ENCODE results near the gene U2AF2. TPM values are rescaled to one million over a fixed set of nuclear protein-coding genes. Genes with fewer than 3 reads are reported as not detected.

The U2AF2 gene
- total and polyA plus RNA-seq, 4 donors: 109 to 181 (median 132) TPM

GRCh38 chr19:55611300-55611982 is 43.4 kb upstream of the U2AF2 start:
- Histone ChIP-seq H3K9me3 (ENCODE audit: control insufficient read depth in 4 of 4, insufficient read depth in 3 of 4, low read length in 3 of 4) (no peaks in the 10 kb centered on the region), H3K27me3 (ENCODE audit: control insufficient read depth in 3 of 3, insufficient read depth in 3 of 3, low read length in 2 of 3) (no peaks in the 10 kb centered on the region), H3K4me1 (ENCODE audit: control insufficient read depth in 5 of 5, insufficient read depth in 5 of 5, low read length in 5 of 5) (peaks cover 0 to 13% (median 5%) of the 10 kb centered on the region in 5 donors), H3K36me3 (ENCODE audit: control insufficient read depth in 4 of 4, insufficient read depth in 4 of 4, low read length in 4 of 4) (peaks cover 13 to 44% (median 16%) of the 10 kb centered on the region in 4 donors), H3K9ac (ENCODE audit: insufficient read depth in 1 of 2, low read length in 2 of 2) (no peak overlapping the region), H3K4me3 (no peak overlapping the region), H3K27ac (ENCODE audit: low read depth in 1 of 2, low read length in 1 of 2) (peak overlapping the region in 1 of 2 donors; percentile 84)
- no peak for TF ChIP-seq CTCF (IDR thresholded peaks at IDR 0.05; ENCODE audit: control extremely low read depth, extremely low read depth)
- ATAC-seq (ENCODE audit: insufficient read depth, low FRiP score): no peak
- 71 to 82% methylated on average over 15 of the region's 15 CpGs for WGBS, 2 donors
- no peak for DNase-seq

- peaks cover 13 to 48% (median 15%) of the 10 kb centered on the region in 4 donors for H3K36me3 ChIP-seq (ENCODE audit: control insufficient read depth in 4 of 4, insufficient read depth in 4 of 4, low read length in 4 of 4)
- no peak overlapping the region for H3K4me3 ChIP-seq
- H3K9me3 ChIP-seq (ENCODE audit: control insufficient read depth in 4 of 4, insufficient read depth in 3 of 4, low read length in 3 of 4): no peaks in the 10 kb centered on the region
- ATAC-seq (ENCODE audit: insufficient read depth, low FRiP score) (no peak), DNase-seq (no peak)
- WGBS, 2 donors: 80 to 84% methylated on average over 3 of the region's 3 CpGs
- peaks cover 0 to 10% (median 0%) of the 10 kb centered on the region in 5 donors for H3K4me1 ChIP-seq (ENCODE audit: control insufficient read depth in 5 of 5, insufficient read depth in 5 of 5, low read length in 5 of 5)
- no peak for TF ChIP-seq CTCF (IDR thresholded peaks at IDR 0.05; ENCODE audit: control extremely low read depth, extremely low read depth)
- peak overlapping the region in 1 of 2 donors; percentile 84 for H3K27ac ChIP-seq (ENCODE audit: low read depth in 1 of 2, low read length in 1 of 2)
- no peaks in the 10 kb centered on the region for H3K27me3 ChIP-seq (ENCODE audit: control insufficient read depth in 3 of 3, insufficient read depth in 3 of 3, low read length in 2 of 3)
- no peak overlapping the region for H3K9ac ChIP-seq (ENCODE audit: insufficient read depth in 1 of 2, low read length in 2 of 2)
Measured at GRCh38 chr19:55611983-55612645, 42.7 kb upstream of the U2AF2 start.

DNA sequence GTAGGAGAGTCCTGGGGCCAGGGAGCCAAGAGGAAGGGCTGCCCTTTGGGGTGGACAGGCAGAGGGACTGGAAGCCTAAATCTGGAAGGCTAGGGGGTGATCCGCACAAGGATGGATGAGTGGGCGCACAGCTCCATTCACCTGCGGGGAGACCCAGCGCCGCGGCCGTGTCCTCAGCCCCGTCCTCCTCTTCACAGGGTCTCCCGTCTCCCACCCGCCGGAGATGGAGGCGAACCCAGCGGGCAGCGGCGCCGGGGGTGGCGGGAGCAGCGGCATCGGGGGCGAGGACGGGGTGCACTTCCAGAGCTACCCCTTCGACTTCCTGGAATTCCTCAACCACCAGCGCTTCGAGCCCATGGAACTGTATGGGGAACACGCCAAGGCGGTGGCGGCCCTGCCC is 41.4 kb upstream of the U2AF2 start:
- DNase-seq: no peak

More for the DNA sequence above, 41.4 kb upstream of the U2AF2 start:
- no peak for ATAC-seq (ENCODE audit: insufficient read depth, low FRiP score)
- Histone ChIP-seq H3K9me3 (ENCODE audit: control insufficient read depth in 4 of 4, insufficient read depth in 3 of 4, low read length in 3 of 4) (no peaks in the 10 kb centered on the region), H3K9ac (ENCODE audit: insufficient read depth in 1 of 2, low read length in 2 of 2) (no peak overlapping the region), H3K36me3 (ENCODE audit: control insufficient read depth in 4 of 4, insufficient read depth in 4 of 4, low read length in 4 of 4) (peaks cover 13 to 52% (median 21%) of the 10 kb centered on the region in 4 donors), H3K27me3 (ENCODE audit: control insufficient read depth in 3 of 3, insufficient read depth in 3 of 3, low read length in 2 of 3) (no peaks in the 10 kb centered on the region), H3K4me3 (no peak overlapping the region), H3K27ac (ENCODE audit: low read depth in 1 of 2, low read length in 1 of 2) (no peak overlapping the region), H3K4me1 (ENCODE audit: control insufficient read depth in 5 of 5, insufficient read depth in 5 of 5, low read length in 5 of 5) (peaks cover 0 to 10% (median under 1%) of the 10 kb centered on the region in 5 donors)
- WGBS, 2 donors: 96 to 97% methylated on average over 24 to 27 of the region's 27 CpGs
- no peak for TF ChIP-seq CTCF (IDR thresholded peaks at IDR 0.05; ENCODE audit: control extremely low read depth, extremely low read depth)
